RWPE2 (cell line): Measurements from ENCODE around the gene SOHLH2.

ENCODE experiments used
- ATAC-seq: fragments of 200-7000 bp; cut with Tn5 transposase; 3 replicates; pipeline ENCODE4 v1.9.1; 2021; ENCODE audit warnings: low read depth
- DNase-seq: peaks from one replicate; pipeline ENCODE4 v3.0.0-alpha.2; 2020; ENCODE audit warnings: low spot score
- H3K27ac ChIP-seq: fragments of 450-650 bp; 2 replicates; pipeline ENCODE4 v1.5.1; 2017; ENCODE audit warnings: mild to moderate bottlenecking; ENCODE audit not compliant: poor library complexity, severe bottlenecking
- H3K27me3 ChIP-seq: fragments of 250-450 bp; sonication (Bioruptor Pico); 2 replicates; pipeline ENCODE4 v1.5.1; 2021; ENCODE audit warnings: mild to moderate bottlenecking, moderate library complexity; ENCODE audit not compliant: insufficient read depth, poor library complexity, severe bottlenecking
- H3K36me3 ChIP-seq: fragments of 250-450 bp; sonication (Bioruptor Pico); 2 replicates; pipeline ENCODE4 v1.5.1; 2020; ENCODE audit warnings: low read depth, mild to moderate bottlenecking, moderate library complexity
- H3K4me1 ChIP-seq: fragments of 250-450 bp; sonication (Bioruptor Pico); 2 replicates; pipeline ENCODE4 v1.5.1; 2021; ENCODE audit warnings: mild to moderate bottlenecking, moderate library complexity; ENCODE audit not compliant: insufficient read depth, poor library complexity, severe bottlenecking
- H3K4me3 ChIP-seq: fragments of 250-450 bp; sonication (Bioruptor Pico); 2 replicates; pipeline ENCODE4 v1.5.1; 2021; ENCODE audit warnings: mild to moderate bottlenecking, moderate library complexity; ENCODE audit not compliant: severe bottlenecking
- H3K9me3 ChIP-seq: fragments of 250-450 bp; sonication (Bioruptor Pico); 2 replicates; pipeline ENCODE4 v1.5.1; 2021; ENCODE audit warnings: mild to moderate bottlenecking, moderate library complexity; ENCODE audit not compliant: severe bottlenecking
- CTCF ChIP-seq: fragments of 450-650 bp; IDR thresholded peaks from one replicate; pipeline ENCODE4 v1.5.1; 2017; ENCODE audit warnings: mild to moderate bottlenecking, moderate library complexity; ENCODE audit not compliant: poor library complexity, severe bottlenecking

Gene SOHLH2

GRCh38 chr13:36258831-36259230 is 44.5 kb upstream of the SOHLH2 start:
- no peaks in the 10 kb centered on the region for H3K9me3 ChIP-seq
- H3K36me3 ChIP-seq, result no peaks in the 10 kb centered on the region
- H3K4me3 ChIP-seq, result no peak overlapping the region
- H3K27me3 ChIP-seq, result no peaks in the 10 kb centered on the region
- DNase-seq (no peak), ATAC-seq (no peak)
- H3K27ac ChIP-seq, result no peak overlapping the region
- no peaks in the 10 kb centered on the region for H3K4me1 ChIP-seq
- TF ChIP-seq CTCF, result no peak

- no peak overlapping the region for H3K4me3 ChIP-seq
- no peaks in the 10 kb centered on the region for H3K4me1 ChIP-seq
- H3K9me3 ChIP-seq, result peaks cover 2% of the 10 kb centered on the region
- TF ChIP-seq CTCF, result no peak
- DNase-seq, result no peak
- no peaks in the 10 kb centered on the region for H3K27me3 ChIP-seq
- no peaks in the 10 kb centered on the region for H3K36me3 ChIP-seq
- ATAC-seq, result no peak
- no peak overlapping the region for H3K27ac ChIP-seq
These were observed 37.2 kb upstream of the SOHLH2 start for GRCh38 chr13:36251526-36251925.

- DNase-seq (no peak), ATAC-seq (no peak)
- H3K4me3 ChIP-seq, result no peak overlapping the region
- H3K9me3 ChIP-seq, result peaks cover 2% of the 10 kb centered on the region
- no peak overlapping the region for H3K27ac ChIP-seq
- no peaks in the 10 kb centered on the region for H3K27me3 ChIP-seq
- TF ChIP-seq CTCF, result no peak
- no peaks in the 10 kb centered on the region for H3K4me1 ChIP-seq
- H3K36me3 ChIP-seq, result no peaks in the 10 kb centered on the region
These were observed 36.7 kb upstream of the SOHLH2 start for GRCh38 chr13:36251017-36251416.

DNA sequence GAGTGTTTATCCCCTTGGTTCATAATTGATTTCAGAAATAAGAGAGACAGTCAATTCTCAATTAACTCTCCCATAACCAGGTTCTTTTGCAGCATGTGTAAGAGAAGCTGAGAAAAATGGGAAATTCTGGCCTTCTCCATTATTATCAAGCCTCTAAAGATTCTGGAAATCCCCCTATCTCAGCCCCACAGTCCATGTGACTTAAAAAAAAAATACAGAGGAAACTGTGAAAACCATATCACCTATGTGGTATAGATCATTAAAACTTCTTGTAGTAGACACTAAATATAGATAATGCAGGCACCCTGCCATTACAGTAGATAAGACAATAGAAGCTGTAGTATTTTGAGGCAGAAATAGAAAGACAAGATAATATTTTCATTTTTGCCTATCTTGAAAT is 34.3 kb upstream of the SOHLH2 start:
- Histone ChIP-seq H3K4me1 (no peaks in the 10 kb centered on the region), H3K36me3 (no peaks in the 10 kb centered on the region), H3K27me3 (no peaks in the 10 kb centered on the region), H3K27ac (no peak overlapping the region), H3K9me3 (peaks cover 2% of the 10 kb centered on the region), H3K4me3 (no peak overlapping the region)
- TF ChIP-seq CTCF, result no peak
- ATAC-seq (no peak), DNase-seq (no peak)

DNA sequence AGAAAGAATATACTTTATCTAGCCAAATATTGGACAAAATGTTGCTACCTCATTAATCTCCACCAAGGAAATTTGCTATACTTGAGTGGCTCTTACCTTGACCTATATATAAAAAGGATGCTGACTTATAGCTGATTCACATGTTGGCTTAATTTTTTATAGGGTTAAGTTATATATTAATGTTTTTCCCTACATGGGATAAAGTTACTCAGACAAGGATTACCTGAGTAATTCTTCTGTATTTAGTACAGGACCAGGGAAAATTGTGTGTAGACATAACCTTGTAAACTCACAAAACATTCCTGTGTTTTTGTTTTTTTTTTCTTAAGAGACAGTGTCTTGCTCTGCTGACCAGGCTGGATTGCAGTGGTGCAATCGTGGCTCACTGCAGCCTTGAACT is 30.6 kb upstream of the SOHLH2 start:
- H3K4me3 ChIP-seq, result no peak overlapping the region
- no peak for TF ChIP-seq CTCF
- DNase-seq, result no peak
- H3K36me3 ChIP-seq, result no peaks in the 10 kb centered on the region
- H3K27ac ChIP-seq, result no peak overlapping the region
- no peak for ATAC-seq
- no peaks in the 10 kb centered on the region for H3K27me3 ChIP-seq
- H3K9me3 ChIP-seq, result peaks cover 2% of the 10 kb centered on the region
- H3K4me1 ChIP-seq, result no peaks in the 10 kb centered on the region
